CD4-positive, alpha-beta memory T cell (primary cell): ENCODE measurements around the gene SOS1. TPM values are rescaled to one million over a fixed set of nuclear protein-coding genes. Genes with fewer than 3 reads are reported as not detected.
A peak's percentile ranks its signal among the peaks of the same experiment; 100 is the strongest.
"Not testable (repeated sequence)": the region's sequence is repeated elsewhere in the genome, so short reads cannot be mapped to it uniquely, and the experiment has no call there.

ENCODE experiments used
- CTCF ChIA-PET: fragments of 350-600 bp; sonication (Branson Sonifier 250); formaldehyde crosslinking; loops from one replicate; lab custom pipeline; 2021; ENCODE audit warnings: inconsistent platforms; ENCODE audit not compliant: partially characterized antibody; lab: Charles Lee
- POLR2A ChIA-PET: fragments of 350-600 bp; sonication (Branson Sonifier 250); formaldehyde crosslinking; loops from one replicate; lab custom pipeline; 2021; ENCODE audit not compliant: partially characterized antibody; lab: Charles Lee
- DNase-seq, 5 donors: peaks; one replicate each; pipeline versions ENCODE4 v3.0.0 to v3.0.0-alpha.2; 2020 to 2022; ENCODE audit warnings: mixed read lengths in 1 of 5
- H3K27ac ChIP-seq: one replicate; pipeline ENCODE4 v1.7.0; 2013; ENCODE audit warnings: low read depth, low read length
- H3K27me3 ChIP-seq: 2 replicates; pipeline ENCODE4 v1.7.0; 2013; ENCODE audit warnings: mild to moderate bottlenecking, low read length, moderate library complexity; ENCODE audit not compliant: insufficient read depth
- H3K36me3 ChIP-seq: 2 replicates; pipeline ENCODE4 v1.7.0; 2013; ENCODE audit warnings: mild to moderate bottlenecking, low read length, moderate library complexity; ENCODE audit not compliant: insufficient read depth
- H3K4me1 ChIP-seq: 2 replicates; pipeline ENCODE4 v1.7.0; 2013; ENCODE audit warnings: mild to moderate bottlenecking, low read length, moderate library complexity; ENCODE audit not compliant: insufficient read depth
- H3K4me3 ChIP-seq, 2 donors: one replicate each; pipeline ENCODE4 v1.7.0; 2013; ENCODE audit warnings: low read length in 2 of 2, mild to moderate bottlenecking in 1 of 2
- H3K9me3 ChIP-seq, 2 donors: one replicate each; pipeline ENCODE4 v1.7.0; 2013; ENCODE audit warnings: low read length in 2 of 2, control low read depth in 1 of 2; ENCODE audit not compliant: control insufficient read depth in 1 of 2
- H3K27ac Mint-ChIP-seq, 7 donors: one replicate each; pipeline ENCODE4 v1.8.0; 2020 to 2021; ENCODE audit warnings: mixed read lengths in 7 of 7, mild to moderate bottlenecking in 6 of 7, inconsistent platforms in 3 of 7, moderate library complexity in 3 of 7
- H3K27me3 Mint-ChIP-seq, 2 donors: one replicate each; pipeline ENCODE4 v1.8.0; 2020 to 2021; ENCODE audit warnings: mixed read lengths in 2 of 2
- H3K36me3 Mint-ChIP-seq, 2 donors: one replicate each; pipeline ENCODE4 v1.8.0; 2020 to 2021; ENCODE audit warnings: mixed read lengths in 2 of 2, inconsistent platforms in 1 of 2, mild to moderate bottlenecking in 1 of 2
- H3K4me1 Mint-ChIP-seq, 4 donors: one replicate each; pipeline ENCODE4 v1.8.0; 2020 to 2021; ENCODE audit warnings: mixed read lengths in 4 of 4, mild to moderate bottlenecking in 1 of 4
- H3K4me3 Mint-ChIP-seq, 8 donors: one replicate each; pipeline ENCODE4 v1.8.0; 2020 to 2021; ENCODE audit warnings: mixed read lengths in 8 of 8, mild to moderate bottlenecking in 7 of 8, moderate library complexity in 6 of 8, inconsistent platforms in 3 of 8
- H3K9me3 Mint-ChIP-seq, 8 donors: one replicate each; pipeline ENCODE4 v1.8.0; 2020 to 2021; ENCODE audit warnings: mixed read lengths in 8 of 8, mild to moderate bottlenecking in 5 of 8, inconsistent platforms in 3 of 8, moderate library complexity in 1 of 8
- intact Hi-C: fragments of 100-400 bp; cut with micrococcal nuclease; formaldehyde crosslinking; loops from one replicate; pipeline ENCODE4 v1.15.1; 2023
- polyA plus RNA-seq, 2 donors: library from polyadenylated mRNA; unstranded; fragments of 300-500 nt; fragmentation: Illumina TruSeq; gene quantifications; one replicate each; pipeline ENCODE4 v1.2.3, GENCODE V29; 2021
- total RNA-seq, 2 experiments: library from RNA; stranded (reverse); gene quantifications; one replicate each; pipeline ENCODE4 v1.2.3, GENCODE V29; 2021

Gene SOS1
- total and polyA plus RNA-seq, 4 experiments from 2014 or later: 5.7 to 103 (median 60.0) TPM

- Mint-ChIP-seq H3K27ac (peak overlapping the region; percentile 0 to 85 (median 32)), H3K4me1 (peaks cover 44 to 80% (median 61%) of the 10 kb centered on the region in 4 donors), H3K36me3 (no peaks in the 10 kb centered on the region), H3K9me3 (no peaks in the 10 kb centered on the region), H3K4me3 (peak overlapping the region in 3 of 8 donors; percentile 4 to 49 (median 11)), H3K27me3 (no peaks in the 10 kb centered on the region)
- Histone ChIP-seq H3K36me3 (no peaks in the 10 kb centered on the region), H3K27me3 (no peaks in the 10 kb centered on the region), H3K27ac (no peak overlapping the region), H3K4me3 (no peak overlapping the region), H3K9me3 (no peaks in the 10 kb centered on the region), H3K4me1 (peaks cover 81% of the 10 kb centered on the region)
- no peak for DNase-seq
- POLR2A ChIA-PET: interaction anchor here (1.0 to 4.6 kb wide), 5 partner anchors 11 to 77 kb away, joined by 3 to 32 read pairs (median 4); partner anchors contain the start of gene SOS1
- intact Hi-C loops: no loop called here
- CTCF ChIA-PET: interaction anchor here (0.9 to 1.2 kb wide), 3 partner anchors 15 to 90 kb away, joined by 3 to 6 read pairs (median 5); no protein-coding TSS in a partner anchor
These were observed 18.8 kb upstream of the SOS1 start for GRCh38 chr2:39139511-39140237.

- H3K27me3 Mint-ChIP-seq: no peaks in the 10 kb centered on the region
- H3K4me3 Mint-ChIP-seq: peak overlapping the region in 4 of 8 donors; percentile 29 to 58 (median 49)
- intact Hi-C loops: no loop called here
- no peaks in the 10 kb centered on the region for H3K9me3 Mint-ChIP-seq
- H3K4me1 ChIP-seq: peaks cover 87% of the 10 kb centered on the region
- H3K27me3 ChIP-seq: no peaks in the 10 kb centered on the region
- H3K4me3 ChIP-seq: no peak overlapping the region
- ChIA-PET POLR2A (interaction anchor here (1.0 to 4.6 kb wide), 3 partner anchors 10 to 18 kb away, joined by 3 to 38 read pairs (median 32); partner anchors contain the start of gene SOS1), CTCF (interaction anchor here (0.7 kb wide), 1 partner anchor 91 kb away, joined by 3 read pairs; no protein-coding TSS in a partner anchor)
- H3K27ac ChIP-seq: no peak overlapping the region
- H3K36me3 ChIP-seq: no peaks in the 10 kb centered on the region
- no peaks in the 10 kb centered on the region for H3K36me3 Mint-ChIP-seq
- peak overlapping the region in 4 of 7 donors; percentile 10 to 85 (median 39) for H3K27ac Mint-ChIP-seq
- H3K4me1 Mint-ChIP-seq: peaks cover 42 to 83% (median 64%) of the 10 kb centered on the region in 4 donors
- DNase-seq: no peak
- H3K9me3 ChIP-seq: no peaks in the 10 kb centered on the region
These were observed 18.0 kb upstream of the SOS1 start for GRCh38 chr2:39138837-39139211.

- Mint-ChIP-seq H3K4me1 (peaks cover 41 to 83% (median 65%) of the 10 kb centered on the region in 4 donors), H3K4me3 (peak overlapping the region in 1 of 8 donors; percentile 46), H3K27ac (peak overlapping the region in 1 of 7 donors; percentile 37)
- H3K9me3 Mint-ChIP-seq, intact Hi-C loops, H3K27ac ChIP-seq, H3K36me3 Mint-ChIP-seq, H3K9me3 ChIP-seq, H3K36me3 ChIP-seq, H3K27me3 ChIP-seq, DNase-seq, H3K4me3 ChIP-seq, H3K27me3 Mint-ChIP-seq: not testable (repeated sequence)
- peaks cover 87% of the 10 kb centered on the region for H3K4me1 ChIP-seq
- ChIA-PET POLR2A (interaction anchor here (3.5 to 6.1 kb wide), 3 partner anchors 10 to 18 kb away, joined by 32 to 74 read pairs (median 38); partner anchors contain the start of gene SOS1), CTCF (interaction anchor here (0.7 to 3.3 kb wide), 4 partner anchors 13 to 189 kb away, joined by 3 to 21 read pairs (median 8); no protein-coding TSS in a partner anchor)
These were observed 17.5 kb upstream of the SOS1 start for GRCh38 chr2:39138187-39138836.

GRCh38 chr2:39136799-39137198 lies 15.9 kb upstream of the SOS1 start:
- Histone ChIP-seq H3K4me1 (peaks cover 75% of the 10 kb centered on the region), H3K9me3 (no peaks in the 10 kb centered on the region), H3K4me3 (no peak overlapping the region), H3K36me3 (no peaks in the 10 kb centered on the region), H3K27me3 (no peaks in the 10 kb centered on the region), H3K27ac (no peak overlapping the region)
- DNase-seq: peak in 2 of 5 donors; percentile 15 to 43
- CTCF ChIA-PET: interaction anchor here (0.5 to 3.3 kb wide), 7 partner anchors 8 to 91 kb away, joined by 3 to 21 read pairs (median 4); no protein-coding TSS in a partner anchor
- Mint-ChIP-seq H3K27me3 (no peaks in the 10 kb centered on the region), H3K4me3 (peak overlapping the region; percentile 18 to 85 (median 70)), H3K9me3 (no peaks in the 10 kb centered on the region), H3K36me3 (no peaks in the 10 kb centered on the region), H3K27ac (peak overlapping the region; percentile 65 to 95 (median 81)), H3K4me1 (peaks cover 37 to 81% (median 58%) of the 10 kb centered on the region in 4 donors)
- intact Hi-C loops: no loop called here
- POLR2A ChIA-PET: interaction anchor here (0.6 to 6.1 kb wide), 8 partner anchors 8 to 389 kb away, joined by 3 to 74 read pairs (median 13); partner anchors contain the start of genes SOS1 and SRSF7

- peak overlapping the region; percentile 25 for H3K27ac ChIP-seq
- peaks cover 35 to 74% (median 54%) of the 10 kb centered on the region in 4 donors for H3K4me1 Mint-ChIP-seq
- no peak overlapping the region for H3K4me3 ChIP-seq
- peak overlapping the region; percentile 73 to 96 (median 88) for H3K27ac Mint-ChIP-seq
- no peaks in the 10 kb centered on the region for H3K27me3 ChIP-seq
- intact Hi-C loops: no loop called here
- no peaks in the 10 kb centered on the region for H3K27me3 Mint-ChIP-seq
- peaks cover 65% of the 10 kb centered on the region for H3K4me1 ChIP-seq
- CTCF ChIA-PET: interaction anchor here (1.0 to 3.3 kb wide), 5 partner anchors 7 to 93 kb away, joined by 3 to 21 read pairs (median 6); no protein-coding TSS in a partner anchor
- peak overlapping the region; percentile 57 to 85 (median 72) for H3K4me3 Mint-ChIP-seq
- POLR2A ChIA-PET: interaction anchor here (0.5 to 6.1 kb wide), 7 partner anchors 10 to 94 kb away, joined by 3 to 74 read pairs (median 5); partner anchors contain the start of gene SOS1
- no peaks in the 10 kb centered on the region for H3K36me3 Mint-ChIP-seq
- H3K36me3 ChIP-seq: no peaks in the 10 kb centered on the region
- no peaks in the 10 kb centered on the region for H3K9me3 ChIP-seq
- no peaks in the 10 kb centered on the region for H3K9me3 Mint-ChIP-seq
- DNase-seq: no peak
These were observed 14.9 kb upstream of the SOS1 start for GRCh38 chr2:39135690-39136259.

GRCh38 chr2:39133215-39133851 lies 12.5 kb upstream of the SOS1 start:
- H3K27ac ChIP-seq: no peak overlapping the region
- Mint-ChIP-seq H3K4me1 (peaks cover 34 to 76% (median 55%) of the 10 kb centered on the region in 4 donors), H3K36me3 (no peaks in the 10 kb centered on the region), H3K27ac (peak overlapping the region in 5 of 7 donors; percentile 2 to 92 (median 76)), H3K27me3 (no peaks in the 10 kb centered on the region), H3K9me3 (no peaks in the 10 kb centered on the region), H3K4me3 (peak overlapping the region in 4 of 8 donors; percentile 7 to 47 (median 16))
- POLR2A ChIA-PET: interaction anchor here (0.5 to 6.1 kb wide), 9 partner anchors 8 to 281 kb away, joined by 3 to 74 read pairs (median 3); partner anchors contain the start of gene SOS1
- intact Hi-C loops: loop anchor here (5.0 kb wide), 1 partner anchor 39 kb away; no protein-coding TSS in a partner anchor
- H3K4me1 ChIP-seq: peaks cover 68% of the 10 kb centered on the region
- H3K4me3 ChIP-seq: no peak overlapping the region
- no peak for DNase-seq
- H3K27me3 ChIP-seq: no peaks in the 10 kb centered on the region
- no peaks in the 10 kb centered on the region for H3K9me3 ChIP-seq
- CTCF ChIA-PET: interaction anchor here (0.9 to 3.4 kb wide), 6 partner anchors 9 to 95 kb away, joined by 3 to 30 read pairs (median 8); partner anchors contain the start of gene SOS1
- H3K36me3 ChIP-seq: no peaks in the 10 kb centered on the region
